ENCODE results near the gene FOXP1. TPM values are rescaled to one million over a fixed set of nuclear protein-coding genes. Genes with fewer than 3 reads are reported as not detected.
A peak's percentile ranks its signal among the peaks of the same experiment; 100 is the strongest.

The FOXP1 gene
- total and polyA plus RNA-seq, 2 of the 13 experiments (the other 11 are each of a cell fraction or from before 2014, with no cell fraction given) = 40.4 to 59.0 TPM

MicroRNAs within 50 kb of the gene (microRNA counts, 767-probe panel; counts per million panel counts)
- microRNA hsa-miR-1284 = not detected

Small RNAs within 50 kb of the gene (microRNA-seq; reads per million reads assigned to microRNA genes)
- 38.3 reads per million, percentile 65 among the genes with 10 or more reads in this experiment for gene MIR1284

Small RNAs within 50 kb of the gene (small RNA-seq; reads per million reads assigned to genes)
- gene MIR1284 (ENCODE audit: insufficient read depth in 2 of 3, insufficient read length in 3 of 3, low read depth in 2 of 3, low replicate concordance in 1 of 3) = 0 to 15.5 (median 6.2) reads per million in 3 experiments

Other genes starting within 250 kb of the FOXP1 start
- 0.06 and 0.07 TPM in 2 replicates for gene EIF4E3, start 141.7 kb upstream of the FOXP1 start, total RNA-seq (2016; rRNA removed; fragmentation: Illumina TruSeq; extraction: Trizol)
- 0.10 and 0.15 TPM in 2 replicates for gene EIF4E3, start 141.7 kb upstream of the FOXP1 start, polyA plus RNA-seq (2011; rRNA removed)
- gene GPR27, start 170.1 kb upstream of the FOXP1 start, total RNA-seq (2016; rRNA removed; fragmentation: Illumina TruSeq; extraction: Trizol) = not detected in 2 replicates
- gene GPR27, start 170.1 kb upstream of the FOXP1 start, polyA plus RNA-seq (2011; rRNA removed) = not detected in 2 replicates
- not detected in 2 replicates for gene PROK2, start 201.4 kb upstream of the FOXP1 start, total RNA-seq (2016; rRNA removed; fragmentation: Illumina TruSeq; extraction: Trizol)
- not detected in 2 replicates for gene PROK2, start 201.4 kb upstream of the FOXP1 start, polyA plus RNA-seq (2011; rRNA removed)